Measurements from ENCODE around the gene MARK4. TPM values are rescaled to one million over a fixed set of nuclear protein-coding genes. Genes with fewer than 3 reads are reported as not detected.

The MARK4 gene
- total RNA-seq, 4 donors from 2014 or later: 17.4 to 36.9 (median 27.5) TPM

GRCh38 chr19:45339629-45340028, 88.6 kb downstream of the MARK4 start:
- peaks cover 4 to 21% (median 15%) of the 10 kb centered on the region in 4 donors for H3K4me1 ChIP-seq

DNA sequence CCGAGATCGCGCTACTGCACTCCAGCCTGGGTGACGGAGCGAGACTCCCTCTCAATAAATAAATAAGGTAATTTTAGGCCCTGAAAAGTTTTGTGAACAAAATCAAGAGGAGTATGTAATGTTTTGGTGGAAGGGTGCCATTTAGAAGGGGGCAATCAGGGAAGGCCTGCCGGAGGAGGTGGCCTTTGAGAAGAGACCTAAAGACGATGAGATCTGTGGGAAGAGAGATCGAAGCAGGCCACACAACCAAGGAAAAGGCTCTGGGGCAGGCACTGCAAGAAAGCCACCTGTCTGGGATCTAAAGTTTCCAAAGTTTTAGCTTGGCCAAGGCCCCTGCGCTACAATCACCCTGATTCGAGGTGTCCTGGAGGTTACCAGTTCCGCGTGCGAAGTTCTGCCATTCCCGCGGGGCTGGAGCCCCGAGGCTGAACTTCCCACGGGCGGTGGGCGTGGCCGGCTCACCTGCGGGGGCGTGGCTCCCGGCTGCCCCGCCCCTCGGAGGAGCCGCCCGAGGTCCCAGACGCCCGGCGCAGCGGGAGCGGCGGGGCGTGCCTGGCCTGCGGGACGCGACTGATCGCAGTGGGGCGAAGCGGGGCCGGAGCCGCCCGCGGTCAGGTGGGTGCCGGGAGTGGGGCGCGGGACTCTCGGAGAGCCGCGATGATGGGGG, 89.3 kb downstream of the MARK4 start, which contains the start of gene KLC3:
Gene KLC3, plus strand, starts transcription at position 519 of the 667 bp plus-strand sequence. CDS start 4,792 bp downstream, outside the sequence.
- peaks cover 5 to 58% (median 16%) of the 10 kb centered on the region in 4 donors for H3K27me3 ChIP-seq
- no peaks in the 10 kb centered on the region for H3K9me3 ChIP-seq
- no peak within 1 kb of the TSS for H3K27ac ChIP-seq (replicated peaks in 1 of 4)
- no peak for TF ChIP-seq EP300 (IDR thresholded peaks at IDR 0.05)
- TF ChIP-seq POLR2AphosphoS5 (IDR thresholded peaks at IDR 0.05): no peak
- TF ChIP-seq, protein P1, sequence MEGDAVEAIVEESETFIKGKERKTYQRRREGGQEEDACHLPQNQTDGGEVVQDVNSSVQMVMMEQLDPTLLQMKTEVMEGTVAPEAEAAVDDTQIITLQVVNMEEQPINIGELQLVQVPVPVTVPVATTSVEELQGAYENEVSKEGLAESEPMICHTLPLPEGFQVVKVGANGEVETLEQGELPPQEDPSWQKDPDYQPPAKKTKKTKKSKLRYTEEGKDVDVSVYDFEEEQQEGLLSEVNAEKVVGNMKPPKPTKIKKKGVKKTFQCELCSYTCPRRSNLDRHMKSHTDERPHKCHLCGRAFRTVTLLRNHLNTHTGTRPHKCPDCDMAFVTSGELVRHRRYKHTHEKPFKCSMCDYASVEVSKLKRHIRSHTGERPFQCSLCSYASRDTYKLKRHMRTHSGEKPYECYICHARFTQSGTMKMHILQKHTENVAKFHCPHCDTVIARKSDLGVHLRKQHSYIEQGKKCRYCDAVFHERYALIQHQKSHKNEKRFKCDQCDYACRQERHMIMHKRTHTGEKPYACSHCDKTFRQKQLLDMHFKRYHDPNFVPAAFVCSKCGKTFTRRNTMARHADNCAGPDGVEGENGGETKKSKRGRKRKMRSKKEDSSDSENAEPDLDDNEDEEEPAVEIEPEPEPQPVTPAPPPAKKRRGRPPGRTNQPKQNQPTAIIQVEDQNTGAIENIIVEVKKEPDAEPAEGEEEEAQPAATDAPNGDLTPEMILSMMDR (IDR thresholded peaks at IDR 0.05): no peak
- TF ChIP-seq POLR2A (IDR thresholded peaks at IDR 0.05; ENCODE audit: low read depth): no peak
- H3K36me3 ChIP-seq: no peaks in the 10 kb centered on the region
- 58% methylated on average over 8 of the region's 50 CpGs for WGBS
- H3K4me3 ChIP-seq: peak within 1 kb of the TSS in 3 of 4 donors; percentile 14 to 48 (median 27)
- no peak for DNase-seq (ENCODE audit: extremely low spot score)
- intact Hi-C loops (cut with DNase I): no loop called here
- peaks cover 4 to 21% (median 15%) of the 10 kb centered on the region in 4 donors for H3K4me1 ChIP-seq

More at GRCh38 chr19:45339629-45340028, 88.6 kb downstream of the MARK4 start:
- intact Hi-C loops (cut with DNase I): loop anchor here (5.0 kb wide), 2 partner anchors 87 to 437 kb away; partner anchors contain the start of gene MARK4
- Histone ChIP-seq H3K27me3 (peaks cover 5 to 50% (median 16%) of the 10 kb centered on the region in 4 donors), H3K36me3 (no peaks in the 10 kb centered on the region), H3K9me3 (no peaks in the 10 kb centered on the region), H3K27ac (replicated peaks in 1 of 4) (no peak overlapping the region), H3K4me3 (no peak overlapping the region)
- WGBS: 81% methylated on average over 6 of the region's 6 CpGs
- TF ChIP-seq POLR2AphosphoS5 (IDR thresholded peaks at IDR 0.05) (no peak), EP300 (IDR thresholded peaks at IDR 0.05) (no peak), POLR2A (IDR thresholded peaks at IDR 0.05; ENCODE audit: low read depth) (no peak)
- TF ChIP-seq, protein P1 (IDR thresholded peaks at IDR 0.05): no peak
- no peak for DNase-seq (ENCODE audit: extremely low spot score)

DNA sequence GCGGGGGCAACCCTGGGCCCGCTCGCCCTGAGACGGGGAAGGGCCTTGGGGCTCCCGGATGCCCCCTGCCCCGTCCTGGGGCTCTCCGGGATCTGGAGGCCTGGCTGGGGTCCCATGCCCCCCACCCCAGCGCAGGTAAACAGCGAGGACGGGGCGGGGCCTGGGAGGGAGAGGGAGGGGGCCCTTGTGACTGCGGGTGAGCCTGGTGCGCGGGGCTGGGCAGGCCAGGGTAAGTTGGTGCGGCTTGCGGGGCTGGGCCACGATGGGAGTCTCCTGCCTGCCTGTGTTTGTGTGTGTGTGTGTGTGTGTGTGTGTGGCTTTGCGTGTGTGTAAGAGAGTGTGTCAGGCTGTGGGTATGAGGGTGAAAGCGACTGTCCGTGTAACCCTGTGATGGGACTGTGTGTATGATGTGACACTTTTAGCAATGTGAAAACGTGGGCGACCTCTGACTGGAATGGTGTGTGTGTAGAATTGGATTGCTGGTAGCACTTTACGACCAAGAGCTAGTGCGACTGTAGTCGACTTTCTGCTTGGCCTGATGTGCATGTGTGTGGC, 89.9 kb downstream of the MARK4 start:
- peaks cover 5 to 64% (median 16%) of the 10 kb centered on the region in 4 donors for H3K27me3 ChIP-seq

DNA sequence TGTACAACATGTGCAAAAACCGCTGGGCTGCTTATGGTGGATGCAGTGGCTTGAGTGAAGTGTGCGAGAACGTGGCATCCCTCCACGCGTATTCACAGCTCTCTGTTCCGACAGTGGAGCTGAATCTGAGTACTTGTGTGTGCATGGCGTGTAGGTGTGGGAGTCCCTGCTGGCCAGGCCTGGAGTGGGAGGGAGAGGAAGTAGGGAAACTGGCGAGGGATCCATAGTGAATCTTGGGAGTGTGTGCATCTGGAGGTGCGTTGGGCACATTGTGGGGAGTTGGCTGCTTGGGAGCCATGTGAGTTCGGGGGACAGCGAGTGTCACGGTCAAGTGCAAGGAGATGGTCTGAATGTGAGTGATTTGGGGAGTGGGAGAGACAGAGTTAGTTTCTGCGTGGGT, 91.8 kb downstream of the MARK4 start:
- no peak for DNase-seq (ENCODE audit: extremely low spot score)
- Histone ChIP-seq H3K27ac (replicated peaks in 1 of 4) (no peak overlapping the region), H3K9me3 (no peaks in the 10 kb centered on the region), H3K4me1 (peaks cover 4 to 21% (median 15%) of the 10 kb centered on the region in 4 donors), H3K27me3 (peaks cover 5 to 83% (median 20%) of the 10 kb centered on the region in 4 donors), H3K36me3 (no peaks in the 10 kb centered on the region), H3K4me3 (no peak overlapping the region)
- 72% methylated on average over 13 of the region's 13 CpGs for WGBS
- intact Hi-C loops (cut with DNase I): no loop called here
- TF ChIP-seq POLR2A (IDR thresholded peaks at IDR 0.05; ENCODE audit: low read depth) (no peak), EP300 (IDR thresholded peaks at IDR 0.05) (no peak), POLR2AphosphoS5 (IDR thresholded peaks at IDR 0.05) (no peak)
- TF ChIP-seq, protein P1 (IDR thresholded peaks at IDR 0.05): no peak

More for the DNA sequence above, 89.9 kb downstream of the MARK4 start:
- TF ChIP-seq, protein P1 (IDR thresholded peaks at IDR 0.05): no peak
- no peak for TF ChIP-seq POLR2AphosphoS5 (IDR thresholded peaks at IDR 0.05)
- TF ChIP-seq EP300 (IDR thresholded peaks at IDR 0.05): no peak
- no peaks in the 10 kb centered on the region for H3K9me3 ChIP-seq
- no peak for DNase-seq (ENCODE audit: extremely low spot score)
- H3K4me1 ChIP-seq: peaks cover 4 to 21% (median 15%) of the 10 kb centered on the region in 4 donors
- H3K4me3 ChIP-seq: peak overlapping the region in 3 of 4 donors; percentile 14 to 48 (median 27)
- H3K27ac ChIP-seq (replicated peaks in 1 of 4): no peak overlapping the region
- 24% methylated on average over 15 of the region's 25 CpGs for WGBS
- intact Hi-C loops (cut with DNase I): no loop called here
- H3K36me3 ChIP-seq: no peaks in the 10 kb centered on the region
